ENCODE results near the gene PLK1. TPM values are rescaled to one million over a fixed set of nuclear protein-coding genes. Genes with fewer than 3 reads are reported as not detected.

The PLK1 gene
- total and polyA plus RNA-seq, 2 of the 13 experiments (the other 11 are each of a cell fraction or from before 2014, with no cell fraction given): 71.5 to 76.3 TPM

GRCh38 chr16:23739516-23739915 is 60.8 kb downstream of the PLK1 start:
- Histone ChIP-seq H3K4me2 (ENCODE audit: low read depth, low read length) (no peak overlapping the region), H3K4me3 (replicated peaks in 1 of 3; ENCODE audit: insufficient read depth in 1 of 3, low read depth in 2 of 3, low read length in 3 of 3) (no peak overlapping the region), H3K27ac (ENCODE audit: extremely low read length, insufficient read depth, low read length) (no peak overlapping the region), H2AFZ (ENCODE audit: low read length) (no peak overlapping the region), H3K79me2 (ENCODE audit: insufficient read depth, low read length) (no peaks in the 10 kb centered on the region), H4K20me1 (ENCODE audit: insufficient read depth, low read length) (no peaks in the 10 kb centered on the region), H3K4me1 (ENCODE audit: insufficient read depth, low read length) (peaks cover 17% of the 10 kb centered on the region), H3K9ac (ENCODE audit: insufficient read depth, low read depth, low read length) (no peak overlapping the region), H3K36me3 (replicated peaks in 1 of 2; ENCODE audit: control insufficient read depth in 1 of 2, insufficient read depth in 2 of 2, low read length in 2 of 2) (no peaks in the 10 kb centered on the region), H3K9me3 (ENCODE audit: low read length) (no peaks in the 10 kb centered on the region), H3K27me3 (ENCODE audit: control insufficient read depth in 1 of 2, insufficient read depth in 2 of 2, low read length in 2 of 2) (peaks cover 0 to 3% of the 10 kb centered on the region in 2 experiments; a peak in 2 of 5 replicates)
- 18% methylated on average over 1 of the region's 1 CpG for WGBS (ENCODE audit: low lambda C conversion rate)
- CTCF ChIA-PET (ENCODE audit: low intra/inter-chr PET ratio, low total read pairs): no interaction called here
- intact Hi-C loops (cut with micrococcal nuclease; ENCODE audit: unreplicated experiment) (loop anchor here (1.0 to 5.0 kb wide), 2 partner anchors 63 to 297 kb away; no protein-coding TSS in a partner anchor), in situ Hi-C loops (cut with HindIII; ENCODE audit: extremely low pct_ligation_motif_present, low pct_unique_long_range_greater_than_20kb) (loop anchor here (5.0 kb wide), 1 partner anchor 298 kb away; no protein-coding TSS in a partner anchor)
- no TSS peak for BruUV-seq (replicated peaks)
- POLR2A ChIA-PET: no interaction called here
- DNase-seq (ENCODE audit: low spot score) (peak; percentile 58), FAIRE-seq (peak; percentile 30), ATAC-seq (peak; percentile 74)
- peak; percentile 59 for TF ChIP-seq HNF4A (CRISPR knock-in tag; IDR thresholded peaks at IDR 0.05)
- TF ChIP-seq TARDBP (CRISPR knock-in tag; IDR thresholded peaks at IDR 0.05): peak; percentile 53; the same call in 1 of the 2 replicates
- peak; percentile 39; the same call in 1 of the 2 replicates for TF ChIP-seq ZNF782 (CRISPR knock-in tag; IDR thresholded peaks at IDR 0.05; ENCODE audit: borderline replicate concordance)
- peak; percentile 17; the same call in 1 of the 2 replicates for TF ChIP-seq SALL1 (CRISPR knock-in tag; IDR thresholded peaks at IDR 0.05)
- TF ChIP-seq GATAD2A (CRISPR knock-in tag; IDR thresholded peaks at IDR 0.05): peak; percentile 38; the same call in 1 of the 2 replicates
- peak; percentile 49; the same call in 1 of the 2 replicates for TF ChIP-seq ZMYM4 (CRISPR knock-in tag; IDR thresholded peaks at IDR 0.05)
- 0 out of 2 replicates have a peak, but pooled peaks have one; percentile 16 for TF ChIP-seq RXRB (CRISPR knock-in tag; IDR thresholded peaks at IDR 0.05; ENCODE audit: borderline replicate concordance)
- TF ChIP-seq SMYD3 (CRISPR knock-in tag; IDR thresholded peaks at IDR 0.05): 0 out of 2 replicates have a peak, but pooled peaks have one; percentile 18
- peak; percentile 31; the same call in 1 of the 2 replicates for TF ChIP-seq CREB1 (IDR thresholded peaks at IDR 0.05)
- TF ChIP-seq CREB1 (CRISPR knock-in tag; IDR thresholded peaks at IDR 0.05): no peak
- TF ChIP-seq HNF4G (IDR thresholded peaks at IDR 0.05; ENCODE audit: borderline replicate concordance, low read depth, low read length): 0 out of 2 replicates have a peak, but pooled peaks have one; percentile 10
- no peak for TF ChIP-seq HNF4G (CRISPR knock-in tag; IDR thresholded peaks at IDR 0.05; ENCODE audit: borderline replicate concordance, low read depth)
- 0 out of 2 replicates have a peak, but pooled peaks have one; percentile 31 for TF ChIP-seq ATF2 (CRISPR knock-in tag; IDR thresholded peaks at IDR 0.05)
- 0 out of 2 replicates have a peak, but pooled peaks have one; percentile 43 for TF ChIP-seq MEIS1 (CRISPR knock-in tag; IDR thresholded peaks at IDR 0.05; ENCODE audit: borderline replicate concordance)
- TF ChIP-seq ZNF605 (CRISPR knock-in tag; IDR thresholded peaks at IDR 0.05): 0 out of 2 replicates have a peak, but pooled peaks have one; percentile 16
- no peak for TF ChIP-seq ZC3H13 (CRISPR knock-in tag; IDR thresholded peaks at IDR 0.05)
- TF ChIP-seq ZMYM3 (CRISPR knock-in tag; IDR thresholded peaks at IDR 0.05): no peak
- TF ChIP-seq SOX6 (IDR thresholded peaks at IDR 0.05): no peak
- peak; percentile 13; the same call in 1 of the 2 replicates for TF ChIP-seq SOX6 (CRISPR knock-in tag; IDR thresholded peaks at IDR 0.05)
- TF ChIP-seq NR2F6 (IDR thresholded peaks at IDR 0.05): no peak
- 0 out of 2 replicates have a peak, but pooled peaks have one; percentile 24 for TF ChIP-seq NR2F6 (CRISPR knock-in tag; IDR thresholded peaks at IDR 0.05)
- peak; percentile 33; the same call in 1 of the 2 replicates for TF ChIP-seq REPIN1 (CRISPR knock-in tag; IDR thresholded peaks at IDR 0.05; ENCODE audit: borderline replicate concordance, low read depth)
- peak; percentile 37 for TF ChIP-seq TBL1XR1 (IDR thresholded peaks at IDR 0.05; ENCODE audit: borderline replicate concordance, low read length, partially characterized antibody)
- TF ChIP-seq FOSL1 (CRISPR knock-in tag; IDR thresholded peaks at IDR 0.05; ENCODE audit: borderline replicate concordance): no peak
- 0 out of 2 replicates have a peak, but pooled peaks have one; percentile 44 for TF ChIP-seq ZBTB8A (CRISPR knock-in tag; IDR thresholded peaks at IDR 0.05; ENCODE audit: borderline replicate concordance, low read depth)
- TF ChIP-seq NR2F2 (IDR thresholded peaks at IDR 0.05; ENCODE audit: borderline replicate concordance, low read depth): no peak
- TF ChIP-seq RCOR2 (CRISPR knock-in tag; IDR thresholded peaks at IDR 0.05): no peak

Measured in HepG2 (cell line).